ENCODE data around the gene PDE1C.
A peak's percentile ranks its signal among the peaks of the same experiment; 100 is the strongest.

Gene PDE1C

DNA sequence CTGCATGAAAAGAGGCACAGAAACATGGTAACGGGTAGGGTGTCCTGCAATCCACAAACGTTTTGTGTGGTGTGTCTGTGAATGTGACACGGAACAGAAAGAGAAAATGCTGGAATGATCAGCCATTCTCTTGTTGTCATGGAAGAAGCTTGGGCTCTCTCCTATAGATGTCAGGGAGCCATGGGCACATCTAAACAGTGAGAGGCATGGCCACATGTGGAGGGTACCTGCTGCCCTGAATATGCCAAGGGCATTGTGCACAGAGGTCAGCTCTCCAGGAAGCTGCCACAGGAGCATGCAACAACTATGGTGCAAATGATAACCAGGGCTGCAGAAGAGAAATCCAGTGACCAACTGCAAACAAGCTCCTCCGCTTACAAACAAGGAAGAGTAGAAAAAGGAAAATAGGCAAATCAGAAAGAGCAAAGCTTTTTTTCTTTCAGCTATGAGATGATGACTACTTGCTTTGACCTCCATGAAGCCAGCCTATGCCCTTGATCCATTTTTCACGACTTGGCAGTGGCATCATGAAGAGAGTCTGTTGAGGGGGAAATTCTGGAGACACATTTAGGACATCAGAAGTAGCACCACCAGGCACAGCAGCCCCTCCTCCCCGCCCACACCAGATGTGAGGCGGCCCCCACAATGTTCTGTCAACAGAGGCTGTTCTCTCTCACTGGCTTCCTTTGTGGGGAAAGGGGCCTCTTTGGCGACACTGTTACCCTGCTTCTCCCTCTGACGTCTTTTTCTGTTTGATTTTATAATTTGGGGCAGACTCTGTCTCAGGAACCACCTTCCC lies 4.8 kb upstream of the PDE1C start:
- DNase-seq = no peak

DNA sequence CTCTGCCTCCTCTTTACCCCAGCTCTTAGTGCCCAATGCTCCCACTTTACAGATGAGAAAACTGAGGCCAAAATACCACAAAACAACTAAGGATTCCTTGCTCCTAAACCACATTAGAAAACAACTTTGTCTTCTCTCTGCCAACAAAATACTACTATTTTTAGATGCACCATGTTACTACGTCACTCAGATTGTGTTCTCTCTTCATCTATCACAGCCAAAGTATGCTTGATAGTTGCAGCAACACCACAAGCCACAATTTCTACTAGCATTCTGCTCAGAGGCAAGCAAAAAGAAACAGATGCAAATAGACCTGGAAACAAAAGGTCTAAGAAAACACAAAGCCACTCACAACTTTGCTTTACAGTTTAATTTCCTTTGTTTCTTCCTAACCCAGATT lies 3.3 kb upstream of the PDE1C start:
- DNase-seq = no peak

DNA sequence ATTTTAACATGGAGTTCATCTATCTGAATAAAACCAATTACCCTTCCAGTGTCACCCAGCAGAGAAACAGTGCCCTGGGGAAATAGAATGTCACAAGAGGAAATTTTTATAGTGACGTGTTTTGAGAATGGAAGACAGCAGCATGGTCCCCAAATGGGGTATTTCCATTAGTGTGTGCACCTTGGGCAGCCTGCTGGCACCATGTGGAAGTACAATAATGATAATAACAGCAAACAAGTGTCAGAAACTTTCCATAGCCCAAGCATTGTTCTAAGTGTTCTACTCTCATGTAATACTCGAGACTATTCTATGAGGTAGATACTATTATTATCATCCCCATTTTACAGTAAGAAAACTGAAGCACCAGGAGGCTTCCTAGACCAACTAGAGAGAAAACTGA lies 2.2 kb upstream of the PDE1C start:
- no peak for DNase-seq

DNA sequence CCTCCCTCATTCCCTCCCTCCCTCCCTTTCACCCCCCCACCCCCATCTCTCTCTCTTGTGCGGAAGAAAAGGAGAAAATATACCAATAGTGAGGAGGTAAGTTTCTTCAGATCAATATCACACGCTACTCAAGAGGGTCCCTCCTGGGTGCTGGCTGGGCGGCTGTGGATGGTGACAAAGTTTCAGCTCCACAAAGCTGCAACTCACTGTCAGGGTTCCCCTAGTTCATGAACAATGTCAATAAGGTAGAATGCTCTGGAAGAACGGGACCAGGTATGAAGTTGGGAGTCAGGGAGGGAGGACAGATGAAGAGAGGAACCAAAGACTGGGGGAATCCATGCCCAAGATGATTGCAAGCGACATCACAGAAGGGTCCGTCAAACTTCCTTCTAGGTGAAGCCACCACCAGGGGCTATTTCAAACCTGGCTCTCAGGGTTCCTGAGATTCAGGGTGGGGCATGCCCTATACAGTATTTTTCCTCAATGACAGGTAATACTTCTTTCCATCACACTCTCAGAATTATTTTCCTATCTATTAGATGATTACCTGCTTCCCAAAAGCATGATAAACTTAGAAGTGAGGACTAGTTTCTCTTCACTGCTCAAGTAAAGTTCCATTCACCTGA lies 1.4 kb upstream of the PDE1C start:
- no peak for DNase-seq

DNA sequence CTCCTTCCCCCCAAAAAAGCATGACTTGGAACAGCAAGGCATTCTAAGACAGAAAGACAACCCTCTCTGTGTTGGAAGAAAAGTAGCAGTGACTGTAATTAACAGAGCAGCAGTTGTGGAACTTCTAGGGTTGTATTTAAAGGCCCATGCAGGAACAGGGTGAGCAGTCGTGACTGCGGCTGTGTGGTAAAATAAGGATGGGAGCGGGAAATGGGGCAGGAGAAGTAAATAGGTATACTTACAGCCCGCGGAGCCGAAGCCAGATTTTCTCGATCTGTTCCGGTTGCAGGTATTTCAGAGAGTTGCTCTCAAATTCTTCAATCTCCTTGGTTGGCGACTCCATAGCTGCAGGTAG lies 179 bp downstream of the PDE1C start:
- DNase-seq = no peak

DNA sequence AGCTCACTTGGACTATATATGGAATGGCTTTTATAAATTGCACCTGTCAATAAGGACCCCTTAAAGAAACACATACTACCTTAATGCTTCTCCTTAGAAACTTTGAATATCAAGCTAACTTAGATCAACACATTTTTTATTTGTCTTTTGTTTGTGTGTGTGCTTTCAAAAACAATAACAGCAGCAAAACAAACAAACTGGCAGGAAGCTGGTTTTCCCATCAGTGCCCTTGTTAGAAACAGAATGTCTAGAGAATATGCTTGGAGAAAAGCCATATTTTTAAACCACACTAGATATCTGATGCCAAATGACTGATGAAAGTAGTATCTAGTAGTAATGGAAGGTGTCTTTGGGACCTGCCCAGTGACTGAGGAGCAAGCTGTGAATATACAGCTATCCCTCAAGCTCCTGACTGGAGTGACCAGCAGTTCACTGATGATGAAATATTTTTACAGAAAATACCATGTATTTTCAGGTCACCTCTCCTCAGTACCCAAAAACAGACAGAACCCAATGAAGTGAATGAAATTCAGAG lies 1.0 kb downstream of the PDE1C start:
- DNase-seq = no peak

DNA sequence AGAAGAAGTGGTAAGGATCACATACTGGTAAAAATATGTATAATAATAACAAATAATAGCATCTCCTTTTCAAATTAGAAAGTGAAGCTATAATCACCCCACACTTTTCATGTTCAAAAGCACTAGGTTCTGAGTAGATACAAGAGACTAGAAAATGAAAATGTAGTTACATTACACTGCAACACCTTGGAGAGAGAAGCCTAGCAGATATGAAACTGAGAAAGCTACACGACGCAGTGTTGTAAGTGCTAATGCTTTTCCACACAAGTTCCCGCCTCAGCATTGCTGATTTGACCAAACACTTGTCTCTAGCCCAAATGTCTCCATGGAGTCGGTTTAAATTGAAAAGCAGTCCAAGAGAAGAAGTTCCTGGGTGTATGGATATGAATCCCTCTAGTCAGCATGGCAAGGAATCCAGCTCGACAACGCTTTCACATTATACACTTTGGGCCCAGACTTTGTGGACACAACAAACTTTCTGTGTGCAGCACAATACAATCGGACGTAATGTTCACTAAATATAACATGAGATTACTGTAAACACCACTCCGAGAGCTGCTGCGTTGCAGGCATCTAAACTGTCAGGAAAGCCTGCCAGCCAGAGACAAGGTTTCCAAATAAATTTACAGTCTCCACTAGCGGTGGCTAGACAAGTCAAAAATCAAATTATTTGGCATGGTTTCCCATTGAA lies 1.7 kb downstream of the PDE1C start:
- DNase-seq = no peak

DNA sequence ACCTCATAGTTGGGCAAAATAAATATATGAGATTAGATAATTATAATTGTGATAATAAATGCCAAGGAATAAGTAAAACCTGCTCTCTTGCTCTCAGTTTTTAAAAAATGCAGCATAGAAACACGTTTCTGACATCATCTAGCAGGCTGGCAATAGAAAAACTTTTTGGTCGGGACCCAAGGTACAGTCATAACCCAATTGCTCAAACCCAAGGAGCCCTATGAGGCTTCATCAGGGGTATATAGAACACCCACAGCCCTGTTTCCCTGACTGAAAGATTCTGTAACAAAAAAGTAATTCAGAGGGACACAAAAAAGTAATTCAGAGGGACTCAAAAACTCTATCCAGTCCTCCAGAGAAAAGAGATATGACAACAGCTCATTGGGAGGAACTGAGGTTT lies 3.8 kb downstream of the PDE1C start:
- DNase-seq = no peak

DNA sequence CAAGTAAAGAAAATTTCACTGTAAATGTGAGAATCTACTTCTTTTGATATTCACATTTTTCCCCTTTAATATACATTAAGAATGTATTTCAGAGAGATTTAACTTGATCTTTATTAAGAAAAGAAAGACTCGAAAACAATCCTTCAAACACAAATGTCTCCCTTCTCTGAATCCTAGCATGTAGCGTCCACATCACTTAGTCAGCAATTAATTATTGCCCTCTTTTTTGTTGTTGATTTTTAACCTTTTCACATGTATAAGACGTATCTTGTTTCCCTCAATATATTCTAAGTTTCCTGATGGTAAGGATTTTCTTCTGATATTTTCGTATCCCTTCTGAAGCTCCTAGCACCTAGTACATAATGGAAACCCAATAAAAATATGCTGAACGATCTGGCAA lies 6.6 kb downstream of the PDE1C start:
- no peak for DNase-seq

DNA sequence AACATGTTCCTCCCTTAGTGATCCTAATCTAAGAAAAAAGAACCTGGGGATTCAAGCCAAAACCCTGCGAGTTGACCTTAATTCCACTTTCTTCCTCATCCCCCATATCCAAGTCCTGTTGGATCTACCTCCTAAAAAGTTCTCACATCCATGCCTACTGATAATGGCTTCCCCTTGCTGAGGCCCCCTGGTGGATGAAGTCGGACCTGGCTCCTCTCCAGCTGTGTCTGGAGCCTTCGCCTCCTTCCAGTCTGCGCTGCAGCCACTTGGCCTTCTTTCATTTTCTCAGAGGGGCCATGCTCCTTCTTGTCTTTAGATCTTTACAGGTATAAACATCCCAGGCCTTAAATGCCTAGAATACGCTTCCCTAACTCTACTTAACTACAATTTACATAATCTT lies 8.1 kb downstream of the PDE1C start:
- DNase-seq = peak; percentile 45

DNA sequence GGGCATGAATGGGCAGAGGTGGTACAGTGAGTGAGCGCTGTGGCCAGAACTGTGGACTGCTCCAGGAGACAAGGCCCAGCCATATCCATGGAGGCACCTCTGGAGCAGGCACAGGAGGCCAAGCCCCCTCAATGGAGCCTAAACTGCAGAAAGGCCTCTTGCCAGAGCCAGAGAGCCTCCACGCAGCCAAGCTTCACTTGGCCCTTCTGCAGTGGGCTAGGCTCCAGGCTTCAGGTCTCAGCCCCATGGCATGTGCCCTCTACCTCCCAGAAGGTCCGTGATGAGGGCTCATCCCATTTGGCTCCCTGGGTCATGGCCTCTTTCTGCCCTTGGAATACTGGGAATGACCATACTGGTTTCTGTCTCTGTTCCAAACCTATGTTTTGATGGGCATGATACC lies 8.9 kb downstream of the PDE1C start:
- no peak for DNase-seq

DNA sequence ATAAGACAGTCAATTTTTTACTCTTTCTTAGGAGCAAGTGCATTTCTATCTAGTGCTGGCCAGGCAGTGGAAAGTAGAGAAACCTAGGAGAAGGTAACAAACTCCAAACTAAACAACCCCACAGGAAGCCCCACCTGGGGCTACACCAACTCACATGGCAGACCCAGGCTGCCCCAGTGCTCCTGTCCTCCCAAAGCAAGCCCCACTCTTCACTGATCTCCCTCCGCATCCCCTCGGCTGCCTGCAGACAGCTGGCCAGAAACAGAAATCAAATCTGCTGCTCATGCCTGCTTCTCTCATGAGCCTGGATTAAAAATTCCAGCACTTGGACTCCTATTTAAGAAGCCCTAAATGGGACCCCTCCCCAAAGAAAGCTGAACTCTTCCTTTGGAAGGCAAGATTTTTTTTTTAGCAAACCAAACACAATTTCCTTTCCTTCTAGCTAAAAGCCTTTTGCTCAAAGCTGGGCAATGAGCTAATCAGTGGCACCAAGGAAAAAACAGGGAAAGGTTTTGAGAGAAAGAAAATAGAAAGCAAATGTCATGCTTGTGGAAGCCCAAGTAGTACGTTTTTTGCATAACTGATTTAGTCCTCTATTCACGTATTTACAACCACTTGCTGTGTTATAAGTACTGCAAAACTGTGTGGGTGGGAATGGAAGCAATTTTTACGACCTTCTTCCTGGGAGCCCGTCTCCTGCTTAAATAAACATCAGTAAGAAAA lies 10.8 kb downstream of the PDE1C start:
- no peak for DNase-seq

DNA sequence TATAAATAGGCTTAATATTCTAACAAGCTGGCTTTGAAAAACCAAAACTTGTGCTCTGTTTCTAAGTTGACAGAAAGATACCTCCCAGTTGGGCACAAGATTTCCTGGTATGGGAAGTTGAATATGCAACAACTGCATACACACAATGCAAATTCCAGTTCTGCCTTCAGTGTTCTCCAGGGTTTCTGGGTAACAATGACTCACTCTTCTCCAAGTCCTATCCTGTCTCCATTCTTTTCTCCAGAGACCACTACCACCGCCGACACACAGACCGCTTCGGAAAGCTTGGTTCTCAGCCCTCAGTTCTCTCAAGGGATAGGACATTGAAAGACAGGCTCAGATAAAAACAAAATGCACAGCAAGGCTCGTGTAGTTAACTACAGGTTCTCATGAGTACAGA lies 12.2 kb downstream of the PDE1C start:
- no peak for DNase-seq

DNA sequence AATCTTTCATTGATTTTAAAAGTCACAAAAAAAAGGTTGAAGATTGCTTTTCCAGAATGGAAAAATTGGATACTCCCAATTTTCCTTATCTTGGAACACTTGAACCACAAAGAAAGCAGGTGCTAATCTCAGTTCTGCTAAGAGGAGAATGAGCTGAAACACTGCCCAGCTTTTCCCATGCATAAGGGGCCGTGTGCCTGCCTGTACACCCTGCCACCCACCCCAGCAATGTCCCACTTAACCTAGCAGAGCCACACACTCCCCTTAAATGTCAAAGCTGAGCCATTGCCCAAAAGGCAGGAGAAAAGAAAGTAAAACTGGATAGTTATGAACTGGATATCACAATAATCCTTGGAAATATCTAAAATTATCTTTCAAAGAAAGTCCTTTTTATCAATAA lies 13.4 kb downstream of the PDE1C start:
- no peak for DNase-seq

DNA sequence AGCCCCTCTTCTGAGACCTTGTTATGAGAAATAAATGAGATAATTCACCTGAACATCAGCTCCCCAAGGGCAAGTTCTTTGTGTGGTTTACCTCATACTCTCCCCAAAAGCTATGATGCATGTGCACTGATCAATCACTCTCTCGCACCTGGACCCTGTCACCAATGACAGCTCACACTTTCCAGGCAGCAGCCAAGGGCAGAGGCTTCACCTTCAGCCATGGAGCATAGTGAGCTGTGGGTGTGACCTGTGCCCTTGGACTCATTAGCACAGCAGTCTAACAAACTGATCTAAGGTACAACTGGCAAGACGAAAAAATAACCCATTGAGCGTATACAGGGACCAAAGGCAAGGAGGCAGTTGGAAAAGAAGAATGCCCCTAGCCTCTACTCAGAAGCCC lies 17.0 kb downstream of the PDE1C start:
- no peak for DNase-seq

DNA sequence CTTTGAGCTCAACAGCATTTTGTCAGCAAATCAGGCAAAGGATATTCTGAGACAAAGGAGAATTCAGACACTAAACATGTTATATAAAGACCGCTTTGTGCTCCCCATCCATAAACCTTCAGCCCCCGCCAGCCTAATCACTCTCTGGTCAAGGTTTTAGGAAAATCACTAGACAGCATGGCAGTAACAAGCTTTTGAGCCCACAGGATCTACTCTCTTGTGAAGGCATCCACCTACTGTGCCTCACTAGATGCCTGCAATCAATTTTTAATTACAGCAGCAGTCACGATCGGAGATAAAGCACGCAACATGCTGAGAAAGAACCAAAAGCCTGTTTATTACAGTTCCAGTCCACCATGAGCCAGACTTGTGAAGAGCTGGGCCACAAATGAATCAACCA lies 19.1 kb downstream of the PDE1C start:
- DNase-seq = no peak

DNA sequence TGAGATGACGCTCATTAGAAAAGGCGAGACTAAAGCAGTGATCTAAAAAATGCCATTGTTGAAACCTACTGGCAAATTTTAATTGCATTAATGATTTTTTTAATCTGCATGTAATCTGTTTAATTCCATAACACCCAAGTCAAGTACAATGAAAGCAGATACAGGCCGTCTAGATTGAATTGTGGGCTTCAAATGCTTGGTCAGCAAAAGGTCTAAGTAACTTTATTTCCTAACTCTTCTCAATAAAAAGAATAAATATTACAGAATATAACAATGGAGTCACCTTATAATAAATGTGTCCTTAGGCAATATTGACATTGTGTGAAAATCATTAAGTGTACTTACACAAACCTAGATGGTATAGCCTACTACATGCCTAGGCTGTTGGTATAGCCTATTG lies 20.6 kb downstream of the PDE1C start:
- DNase-seq = no peak

DNA sequence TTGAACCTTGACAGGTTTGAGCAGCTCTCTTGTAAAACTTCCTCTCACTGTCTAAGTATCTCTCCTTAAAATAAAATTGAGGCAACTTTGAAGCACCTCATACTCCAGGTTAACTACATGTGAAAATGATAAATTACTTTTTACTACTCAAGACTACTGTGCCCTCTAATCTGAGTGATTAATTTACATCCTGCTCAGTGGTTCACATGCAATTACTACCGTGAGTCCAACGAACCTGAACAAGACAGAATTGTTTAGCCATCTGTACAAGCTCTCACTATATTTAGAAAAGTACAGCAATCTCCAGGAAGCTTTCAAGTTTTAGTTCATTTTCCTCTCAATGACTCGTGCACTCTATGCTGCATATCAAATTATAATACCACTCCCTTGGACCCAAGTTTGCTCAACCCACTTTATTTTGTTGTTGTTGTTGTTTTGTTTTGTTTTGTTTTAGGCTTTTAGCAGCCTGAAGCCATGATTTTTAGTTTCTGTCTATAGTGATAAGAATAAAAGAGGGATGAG lies 21.2 kb downstream of the PDE1C start:
- peak; percentile 7 for DNase-seq

DNA sequence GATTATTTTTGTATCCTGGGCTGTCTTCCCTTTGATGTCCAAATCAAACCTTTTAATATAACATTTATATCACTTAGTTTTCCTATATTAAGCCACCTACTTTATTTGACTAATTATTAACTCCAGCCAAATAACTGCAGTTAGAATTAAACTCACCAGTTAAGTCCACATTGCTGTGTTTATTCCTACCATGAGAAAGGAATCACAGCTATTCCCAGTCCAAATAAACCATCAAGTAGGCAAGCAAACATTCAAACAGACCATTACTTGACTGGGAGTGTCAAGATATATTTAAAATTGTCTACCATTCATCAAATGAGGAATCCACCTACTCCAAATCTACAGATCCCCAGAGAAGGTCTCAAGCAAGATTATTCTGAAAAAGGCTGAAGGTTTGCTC lies 22.4 kb downstream of the PDE1C start:
- DNase-seq = no peak

DNA sequence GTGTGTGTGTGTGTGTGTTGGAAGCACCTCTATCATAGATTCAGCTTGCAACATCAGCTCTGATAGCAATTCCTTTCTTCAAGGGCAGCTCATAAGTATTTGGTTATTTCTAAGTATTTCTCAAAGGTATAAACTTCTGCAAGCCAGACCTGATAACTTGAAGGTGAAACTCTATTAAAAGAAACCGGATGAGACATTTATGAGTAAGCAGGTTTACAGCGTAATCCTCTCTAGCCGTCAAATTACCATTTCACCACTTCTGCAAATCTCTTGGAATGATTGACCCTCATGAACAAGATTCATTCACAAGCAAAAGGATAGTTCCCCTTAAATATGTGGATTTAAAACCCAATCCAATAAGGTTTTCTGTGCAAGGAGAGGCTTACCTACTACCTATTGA lies 23.1 kb downstream of the PDE1C start:
- DNase-seq = no peak

DNA sequence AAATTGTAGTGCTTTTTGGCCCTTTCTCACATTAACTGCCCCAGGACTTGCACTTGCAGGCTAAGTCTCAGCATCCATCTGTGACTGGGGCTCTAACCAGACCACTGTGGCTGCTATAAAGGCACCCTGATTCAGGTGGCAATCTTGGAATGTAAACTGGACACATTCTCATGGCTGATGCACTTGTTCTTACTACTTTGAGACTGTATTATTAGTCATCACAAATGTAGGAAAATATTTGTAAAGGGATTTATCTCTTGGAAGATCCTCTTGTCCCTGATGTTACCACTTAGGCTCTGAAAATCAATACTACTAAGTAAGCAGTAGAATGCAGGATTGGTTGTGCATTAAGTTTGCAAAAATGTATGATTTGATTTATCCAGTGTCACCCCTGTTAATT lies 25.0 kb downstream of the PDE1C start:
- DNase-seq = no peak

DNA sequence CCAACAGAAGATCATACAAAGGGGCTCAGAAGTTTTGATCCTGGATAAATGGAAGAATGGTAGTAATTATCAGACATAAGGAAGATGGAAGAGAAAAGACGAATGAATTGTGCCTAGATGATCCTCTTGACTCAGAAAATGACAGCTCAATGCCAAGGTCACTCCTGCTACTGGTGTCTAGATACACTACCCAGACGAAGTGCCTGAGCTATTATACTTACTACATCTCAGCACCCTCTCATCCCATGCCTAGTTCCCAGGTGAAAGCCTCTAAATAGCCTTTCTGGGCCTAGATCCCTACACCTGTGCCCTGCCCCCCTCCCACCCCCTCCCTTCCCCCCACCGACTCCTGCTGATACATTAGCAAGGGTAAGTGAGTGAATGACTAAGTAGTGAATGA lies 25.5 kb downstream of the PDE1C start:
- DNase-seq = no peak

DNA sequence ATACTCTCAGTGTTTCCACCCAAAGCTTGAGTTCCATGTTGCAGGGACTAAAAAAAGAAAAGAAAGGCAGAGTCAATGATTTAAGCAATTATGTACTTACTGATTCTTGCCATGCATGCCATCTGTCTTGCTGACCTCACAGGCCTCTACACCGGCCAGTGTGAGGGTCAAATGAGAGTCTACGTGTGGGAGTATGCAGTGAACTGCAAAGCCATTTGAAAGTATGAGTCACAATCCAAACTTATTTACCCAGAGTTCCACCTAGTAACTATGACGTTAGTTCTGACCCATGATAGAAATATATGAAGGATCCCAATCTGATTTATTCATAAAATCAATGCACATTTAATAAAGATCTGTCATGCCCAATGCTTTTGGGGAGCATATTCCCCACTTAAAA lies 26.5 kb downstream of the PDE1C start:
- DNase-seq = no peak
